Measurements from ENCODE around the gene KIDINS220.

KIDINS220 gene

GRCh38 chr2:8850845-8851487, 13.6 kb upstream of the KIDINS220 start:
- DNase-seq, result no peak

GRCh38 chr2:8849327-8849726, 11.9 kb upstream of the KIDINS220 start:
- no peak for DNase-seq

DNA sequence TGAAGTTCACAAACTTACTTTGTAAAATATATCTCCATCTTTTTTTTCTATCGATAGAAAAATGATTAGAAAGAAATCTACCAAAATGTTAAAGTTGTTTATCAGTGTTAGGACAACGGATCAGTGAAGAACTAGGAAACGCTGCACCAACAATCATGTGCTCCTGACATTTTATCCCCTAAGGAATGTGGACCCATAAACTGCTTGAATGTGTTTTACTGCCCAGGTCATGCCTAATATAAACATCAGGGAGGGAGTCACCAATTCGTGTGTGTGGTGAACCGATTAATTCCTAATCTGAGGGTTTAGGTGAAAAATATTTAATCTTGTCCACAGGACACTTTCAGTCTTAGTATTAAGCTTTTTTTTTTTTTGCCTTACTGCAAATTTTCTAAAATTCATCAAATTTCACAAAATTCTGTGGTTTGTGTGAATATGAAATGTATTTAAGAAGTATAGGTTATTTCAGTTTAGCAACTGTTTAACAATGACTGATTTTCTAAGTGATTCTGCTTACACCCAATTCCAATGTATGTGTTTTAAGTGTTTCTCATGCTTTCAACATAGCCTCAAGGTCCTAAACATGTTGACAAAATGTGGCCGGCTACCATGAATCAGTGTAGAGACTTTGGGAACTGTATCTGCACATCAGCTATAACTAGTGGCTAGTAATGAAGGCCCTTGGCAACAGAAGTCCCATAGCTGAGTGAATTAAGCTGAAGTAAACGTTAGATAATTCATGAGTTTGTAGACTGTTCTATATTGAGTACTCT, 11.1 kb upstream of the KIDINS220 start:
- DNase-seq, result no peak

DNA sequence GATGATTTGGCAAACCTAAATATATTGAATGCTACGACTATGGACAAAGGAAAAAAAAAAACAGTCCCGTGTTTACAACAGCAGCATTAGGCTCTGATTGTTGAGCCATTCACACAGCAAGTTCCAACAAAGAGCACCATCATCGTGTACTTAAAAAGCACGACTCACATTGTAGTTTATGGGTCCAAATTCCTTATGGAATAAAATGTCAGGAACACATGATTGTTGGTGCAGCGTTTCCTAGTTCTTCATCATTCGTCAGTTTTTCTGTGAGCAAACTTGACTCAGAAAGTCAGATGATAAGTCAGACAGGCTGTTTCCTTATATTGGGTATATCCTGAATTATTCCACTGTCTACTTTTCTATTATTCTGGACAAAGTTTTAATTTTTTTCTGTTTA, 10.0 kb upstream of the KIDINS220 start:
- no peak for DNase-seq

DNA sequence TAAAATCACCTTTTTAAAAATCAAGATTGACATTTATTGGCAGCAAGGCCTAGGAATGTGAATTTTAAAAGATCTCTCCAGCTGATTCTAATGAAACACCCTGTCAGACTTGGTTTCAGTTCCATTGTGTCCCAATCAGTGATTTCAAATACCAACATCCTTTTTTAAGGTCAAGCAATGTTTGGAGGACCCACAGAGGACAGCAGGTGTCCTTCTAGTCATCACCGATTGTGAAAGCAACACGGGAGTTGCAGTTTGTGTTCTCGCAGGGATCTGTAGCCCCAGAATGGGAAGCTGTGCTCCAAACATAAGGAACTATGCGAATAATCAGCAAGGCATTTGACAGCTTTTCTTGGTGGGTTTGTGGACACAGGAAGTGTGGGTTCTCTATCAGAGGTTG, 4.5 kb upstream of the KIDINS220 start:
- no peak for DNase-seq

GRCh38 chr2:8840475-8841091, 3.2 kb upstream of the KIDINS220 start:
- DNase-seq, result no peak

DNA sequence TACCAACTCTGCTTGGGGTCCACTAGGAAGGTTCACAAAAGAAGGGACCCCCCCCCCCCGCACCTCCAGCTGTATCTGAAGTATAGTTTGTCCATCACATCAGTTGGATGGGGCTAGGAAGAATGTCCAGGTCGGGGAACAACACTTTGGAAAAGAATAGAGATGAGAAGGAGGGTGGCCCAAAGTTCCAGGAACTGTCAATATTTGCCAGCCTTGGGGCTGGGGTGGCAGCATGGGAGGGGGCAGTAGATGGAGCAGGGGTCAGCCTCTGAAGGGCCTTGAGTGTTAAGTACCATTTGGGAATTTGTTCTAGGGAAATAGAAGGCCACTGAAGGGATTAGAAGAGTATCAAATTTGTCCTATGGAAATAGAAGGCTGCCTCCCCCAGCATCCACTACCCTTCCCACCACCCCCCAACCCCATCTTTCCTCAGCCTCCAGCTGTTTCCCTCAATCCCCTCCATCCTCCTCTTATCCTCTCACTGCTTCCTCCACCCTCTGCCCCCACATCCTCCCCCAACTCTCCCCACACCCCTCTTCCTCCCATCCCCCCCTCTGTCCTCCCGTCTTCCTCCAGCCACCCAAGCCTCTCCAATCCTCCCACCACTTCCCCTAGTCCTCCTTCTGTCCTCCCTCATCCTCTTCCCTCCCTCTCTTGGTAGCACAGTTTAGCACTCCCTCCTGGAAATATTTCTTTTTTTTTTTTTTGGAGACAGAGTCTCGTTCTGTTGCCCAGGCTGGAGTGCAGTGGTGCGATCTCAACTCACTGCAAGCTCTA, 2.0 kb upstream of the KIDINS220 start:
- no peak for DNase-seq

- no peak for DNase-seq
These were observed 355 bp upstream of the KIDINS220 start for GRCh38 chr2:8837795-8838140.

DNA sequence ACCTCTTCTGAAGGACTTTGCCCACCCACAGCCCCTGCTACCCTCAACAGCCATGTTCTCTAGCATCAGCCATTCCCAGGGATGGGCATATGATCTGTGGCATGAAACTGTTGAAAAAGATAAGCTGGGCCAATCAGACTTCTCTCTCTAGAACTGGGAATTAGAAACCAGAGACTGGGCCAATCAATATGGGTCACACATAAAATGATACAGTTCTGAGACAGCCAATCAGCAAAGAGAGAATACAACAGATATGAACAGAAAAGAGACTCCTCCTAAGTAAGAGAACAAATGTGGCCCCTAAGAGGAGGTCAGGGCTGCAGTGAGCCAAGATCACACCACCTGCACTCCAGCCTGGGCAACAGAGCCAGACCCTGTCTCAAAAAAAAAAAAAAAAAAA, 2.1 kb downstream of the KIDINS220 start:
- DNase-seq, result no peak

- DNase-seq, result no peak
These were observed 3.6 kb downstream of the KIDINS220 start for GRCh38 chr2:8833853-8834252.

- DNase-seq, result no peak
These were observed 5.9 kb downstream of the KIDINS220 start for GRCh38 chr2:8831516-8831915.

DNA sequence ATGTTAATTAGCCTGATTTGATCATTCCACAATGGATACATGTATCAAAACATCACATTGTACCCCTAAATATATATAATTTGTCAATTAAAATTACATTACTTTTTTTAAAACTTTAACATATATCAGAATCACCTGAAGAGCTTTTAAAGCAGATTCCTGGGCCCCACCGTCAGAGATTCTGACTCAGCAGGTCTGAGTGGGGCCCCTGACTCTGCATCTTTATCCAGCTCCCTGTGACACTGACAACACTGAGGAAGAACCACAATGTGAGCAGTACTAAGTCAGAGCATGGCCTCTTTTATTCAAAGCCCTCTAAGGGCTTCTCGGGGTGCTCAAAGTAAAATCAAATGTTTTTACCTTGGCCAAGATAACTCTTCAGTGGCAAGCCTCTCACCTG, 9.7 kb downstream of the KIDINS220 start:
- DNase-seq, result no peak

DNA sequence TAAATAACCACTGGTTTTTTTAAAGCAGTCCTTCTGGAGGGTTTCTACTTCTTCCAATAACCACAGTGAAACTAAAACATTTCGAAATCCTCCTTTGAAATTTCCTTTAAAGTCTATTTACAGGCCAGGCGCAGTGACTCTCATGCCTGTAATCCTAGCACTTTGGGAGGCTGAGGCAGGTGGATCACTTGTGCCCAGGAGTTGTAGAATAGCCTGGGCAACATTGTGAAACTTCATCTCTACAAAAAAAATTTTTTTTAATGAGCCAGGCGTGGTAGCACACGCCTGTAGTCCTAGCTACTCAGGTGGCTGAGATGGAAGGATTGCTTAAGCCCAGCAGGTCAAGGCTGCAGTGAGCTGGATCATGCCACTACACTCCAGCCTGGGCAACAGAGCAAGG, 15.2 kb downstream of the KIDINS220 start:
- DNase-seq, result no peak

DNA sequence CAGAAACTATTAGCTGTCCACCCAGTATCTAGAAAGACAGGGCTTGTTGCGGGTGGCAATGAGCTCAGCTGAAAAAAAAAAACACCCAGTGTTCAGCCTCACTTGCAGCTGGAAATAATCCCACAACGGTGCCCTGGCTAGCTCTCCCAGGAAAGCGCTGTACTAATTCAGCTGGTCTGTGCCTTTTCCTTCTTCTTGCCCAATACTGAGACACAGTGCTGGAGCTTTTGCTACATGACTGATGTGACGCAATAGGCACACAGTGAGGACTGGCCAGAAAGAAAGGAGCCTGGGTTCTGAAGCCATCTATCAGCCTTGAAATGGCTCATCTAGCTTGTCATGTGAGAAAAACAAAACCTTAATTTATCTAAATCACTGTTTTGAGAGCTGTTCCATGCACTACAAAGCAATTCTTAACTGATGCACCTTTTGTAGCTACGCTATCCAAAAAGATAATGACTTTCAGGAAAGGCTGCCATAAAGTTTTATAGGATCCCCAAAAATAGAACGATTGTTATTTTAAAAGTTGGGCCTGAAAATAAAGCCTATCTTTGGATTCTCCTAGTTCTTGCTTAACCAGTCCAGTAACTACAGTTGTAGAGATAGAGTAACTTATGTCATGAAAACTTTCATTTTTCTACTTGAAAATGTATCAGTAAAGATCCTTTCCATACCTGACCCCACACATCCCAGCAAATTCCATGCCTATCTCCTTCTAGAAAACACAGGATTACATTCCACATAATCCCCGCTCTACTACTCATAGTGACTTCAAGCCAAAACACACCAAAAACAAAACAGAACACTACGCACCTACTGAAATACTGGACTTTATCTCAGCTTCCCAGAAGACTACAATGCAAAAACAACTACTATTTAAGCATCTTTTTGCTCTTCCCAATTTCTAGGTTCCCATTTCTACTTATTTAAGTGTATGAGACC, 15.9 kb downstream of the KIDINS220 start:
- DNase-seq, result no peak

GRCh38 chr2:8819948-8820347, 17.5 kb downstream of the KIDINS220 start:
- DNase-seq, result no peak

DNA sequence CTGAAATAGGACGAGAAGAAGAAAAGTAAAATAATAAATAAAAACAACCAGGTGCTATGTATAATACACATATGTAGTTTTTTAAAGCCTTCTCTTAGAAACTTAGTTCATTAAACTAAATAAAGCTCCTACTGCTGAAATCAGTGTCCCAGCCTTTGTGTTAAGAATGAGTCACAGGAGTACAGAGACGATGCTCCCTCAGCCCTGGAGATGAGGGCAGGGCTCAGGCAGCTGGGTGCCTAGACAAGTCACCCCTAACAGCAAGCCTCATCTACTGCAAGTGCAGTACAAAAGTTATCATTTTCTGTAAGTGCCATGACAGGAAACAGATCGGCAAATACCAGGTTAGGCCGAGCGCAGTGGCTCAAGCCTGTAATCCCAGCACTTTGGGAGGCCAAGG, 18.2 kb downstream of the KIDINS220 start:
- no peak for DNase-seq

- DNase-seq, result no peak
These were observed 20.2 kb downstream of the KIDINS220 start for GRCh38 chr2:8817221-8817620.

DNA sequence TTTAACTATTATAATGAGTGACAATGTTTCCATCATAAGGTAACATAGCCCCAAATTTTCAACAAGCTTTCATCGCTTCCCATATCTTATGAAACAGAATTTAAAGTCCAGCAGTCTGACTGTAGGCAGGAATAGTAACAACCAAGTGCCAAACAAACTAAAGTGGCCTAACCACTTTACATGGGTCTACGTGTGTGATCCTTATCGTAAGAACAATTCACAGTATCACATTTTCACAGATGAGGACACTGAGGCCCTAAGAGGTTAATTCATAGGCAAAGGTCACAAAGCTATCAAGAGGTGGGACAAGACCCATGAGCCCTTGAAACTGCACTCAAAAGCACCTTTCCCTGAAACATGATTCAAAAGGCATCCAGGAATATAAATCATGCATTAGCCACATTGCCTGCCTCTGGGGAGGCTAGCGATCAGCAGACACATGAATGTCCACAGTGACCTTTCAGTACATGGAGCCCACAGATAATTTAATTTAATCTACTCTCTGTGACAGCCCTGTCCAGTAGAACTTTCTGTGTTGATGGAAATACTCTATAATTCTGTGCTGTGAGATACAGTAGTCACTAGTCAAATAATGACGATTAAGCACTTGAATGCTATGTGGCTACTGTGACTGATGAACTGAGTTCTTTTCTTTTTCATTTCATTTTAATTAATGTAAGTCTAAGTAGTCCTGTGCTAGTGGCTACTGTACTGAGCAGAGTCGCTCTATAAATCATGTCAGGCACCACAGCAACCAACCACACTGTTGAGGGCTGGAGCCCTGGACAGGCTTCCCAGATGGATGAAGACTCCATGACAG, 30.3 kb downstream of the KIDINS220 start:
- no peak for DNase-seq

DNA sequence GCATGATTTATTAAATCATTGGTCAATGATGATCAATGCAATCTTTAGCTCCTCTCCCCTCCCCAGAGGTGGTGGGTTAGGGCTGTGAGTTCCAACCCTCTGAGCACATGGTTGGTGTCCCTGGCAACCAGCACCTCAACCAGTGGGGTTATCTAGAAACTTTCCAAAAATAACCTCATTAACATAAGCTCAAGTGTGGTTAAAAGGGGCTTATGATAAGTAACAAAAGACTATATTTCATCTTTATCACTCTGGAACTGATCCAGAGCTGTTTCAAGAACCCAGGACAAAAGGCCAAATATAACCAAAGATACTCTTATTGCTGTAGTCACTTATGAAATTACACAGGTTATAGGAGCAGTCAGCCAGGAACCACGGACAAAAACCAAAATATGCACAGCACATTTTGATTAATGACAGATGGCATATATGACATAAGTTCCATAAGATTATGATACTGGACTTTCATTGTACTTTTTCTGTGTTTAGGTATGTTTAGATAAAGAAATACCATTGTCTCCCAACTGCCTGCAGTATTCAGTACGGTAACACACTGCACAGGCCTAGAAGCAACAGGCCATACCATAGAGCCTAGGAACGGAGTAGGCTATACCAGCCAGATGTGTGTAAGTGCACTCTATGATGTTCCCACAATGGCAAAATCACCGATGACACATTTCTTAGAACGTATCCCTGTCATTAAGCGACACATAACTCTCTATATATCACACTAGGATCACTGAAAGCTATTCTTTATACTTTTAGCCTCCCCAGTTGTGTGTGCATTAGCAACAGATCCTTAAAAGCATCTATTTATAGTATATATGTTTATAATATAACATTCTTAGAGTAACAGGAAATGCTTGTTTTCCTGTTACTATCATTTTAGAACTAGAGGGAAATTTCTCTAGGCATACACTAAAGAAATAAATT, 31.9 kb downstream of the KIDINS220 start:
- DNase-seq, result no peak

GRCh38 chr2:8803658-8804379, 33.6 kb downstream of the KIDINS220 start:
- no peak for DNase-seq

All from cerebellar nuclear complex (tissue), 1 donor.